GM20431 (cell line): ENCODE results near the gene BEND3.
"Not testable (repeated sequence)": the region's sequence is repeated elsewhere in the genome, so short reads cannot be mapped to it uniquely, and the experiment has no call there.

Experiments
- in situ Hi-C: fragments of 300-500 bp; cut with MseI, MboI; formaldehyde crosslinking; loops from one replicate; pipeline ENCODE4 v1.15.0; 2020; ENCODE audit warnings: low sequenced_read_pairs; ENCODE audit not compliant: unreplicated experiment

The BEND3 gene

DNA sequence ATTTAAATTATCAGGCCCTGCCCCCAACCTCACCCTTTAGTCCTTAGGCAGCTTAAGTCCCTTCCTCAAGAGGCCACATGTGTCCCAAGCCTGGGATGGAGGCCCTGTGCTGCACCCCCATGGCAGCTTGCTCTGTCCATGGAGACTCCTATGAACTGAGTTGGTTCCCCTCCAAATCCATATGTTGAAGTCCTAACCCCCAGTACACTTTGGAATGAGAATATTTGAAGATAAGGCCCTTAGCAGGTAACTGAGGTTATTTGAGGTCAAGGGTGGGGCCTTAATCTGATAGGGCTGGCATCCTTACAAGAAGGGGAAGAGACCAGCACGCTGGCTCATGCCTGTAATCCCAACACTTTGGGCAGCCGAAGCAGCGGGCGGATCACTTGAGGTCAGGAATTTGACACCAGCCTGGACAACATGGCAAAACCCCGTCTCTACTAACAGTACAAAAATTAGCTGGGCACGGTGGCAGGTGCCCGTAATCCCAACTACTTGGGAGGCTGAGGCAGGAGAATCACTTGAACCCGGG is 6.7 kb upstream of the BEND3 start:
- in situ Hi-C loops, result no loop called here

DNA sequence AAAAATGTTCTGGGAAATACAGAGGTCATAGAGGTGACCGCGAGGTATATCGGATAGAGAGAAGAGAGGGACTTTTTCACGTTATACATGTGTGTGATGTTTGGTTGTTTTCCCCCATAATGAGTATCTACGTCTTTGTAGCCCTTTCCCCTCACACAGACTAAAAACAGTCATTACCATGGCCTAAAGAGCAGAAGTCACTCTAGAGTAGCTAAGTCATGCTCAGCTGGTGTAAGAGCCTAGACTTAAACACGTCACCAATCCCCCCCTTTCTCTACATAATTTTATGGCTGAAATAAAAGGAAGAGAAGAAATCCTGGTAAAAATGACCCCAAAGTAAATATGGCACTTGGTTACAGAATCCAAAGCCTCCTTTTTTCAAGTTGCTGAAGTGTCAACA is 6.0 kb upstream of the BEND3 start:
- in situ Hi-C loops, result no loop called here

DNA sequence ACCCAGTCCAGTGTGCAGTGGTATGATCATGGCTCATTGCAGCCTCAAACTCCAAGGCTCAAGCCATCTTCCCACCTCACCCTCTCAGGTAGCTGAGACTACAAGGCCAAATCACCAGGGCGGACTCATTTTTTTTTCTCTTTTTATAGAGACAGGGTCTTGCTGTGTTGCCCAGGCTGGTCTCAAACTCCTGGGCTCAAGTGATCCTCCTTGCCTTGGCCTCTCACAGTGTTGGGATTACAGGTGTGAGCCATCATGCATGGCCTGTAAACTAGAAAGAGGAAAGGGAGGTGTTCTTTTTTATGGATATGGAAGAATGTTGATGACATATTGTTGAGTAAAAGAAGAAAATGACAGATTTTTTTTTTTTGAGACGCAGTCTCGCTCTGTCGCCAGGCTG is 5.1 kb upstream of the BEND3 start:
- in situ Hi-C loops, result no loop called here

DNA sequence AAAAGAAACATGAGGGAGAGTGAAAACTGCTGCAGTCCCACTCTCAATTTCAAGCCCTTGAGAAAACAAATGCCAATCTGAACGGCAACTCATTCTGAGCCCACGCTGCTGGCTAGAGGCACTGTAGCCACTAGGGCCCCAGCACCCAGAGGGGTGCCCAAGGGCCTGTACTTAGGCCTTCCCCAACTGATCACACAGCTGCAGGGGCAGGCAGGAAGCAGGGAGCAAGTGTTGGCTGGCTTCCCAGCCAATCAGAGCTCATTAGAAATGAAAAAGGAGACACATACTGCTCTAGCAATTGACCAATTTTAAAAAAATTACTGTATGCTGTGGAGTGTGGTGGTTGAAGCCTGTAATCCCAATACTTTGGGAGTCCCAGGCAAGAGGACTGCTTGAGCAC is 3.7 kb upstream of the BEND3 start:
- in situ Hi-C loops, result no loop called here

GRCh38 chr6:107118540-107118939 is 3.2 kb upstream of the BEND3 start:
- in situ Hi-C loops, result not testable (repeated sequence)

- in situ Hi-C loops, result no loop called here
Measured at GRCh38 chr6:107116931-107117330, 1.6 kb upstream of the BEND3 start.

GRCh38 chr6:107116328-107116892 is 1.1 kb upstream of the BEND3 start:
- in situ Hi-C loops, result no loop called here

- in situ Hi-C loops, result no loop called here
Measured at GRCh38 chr6:107115695-107116327, 496 bp upstream of the BEND3 start.

DNA sequence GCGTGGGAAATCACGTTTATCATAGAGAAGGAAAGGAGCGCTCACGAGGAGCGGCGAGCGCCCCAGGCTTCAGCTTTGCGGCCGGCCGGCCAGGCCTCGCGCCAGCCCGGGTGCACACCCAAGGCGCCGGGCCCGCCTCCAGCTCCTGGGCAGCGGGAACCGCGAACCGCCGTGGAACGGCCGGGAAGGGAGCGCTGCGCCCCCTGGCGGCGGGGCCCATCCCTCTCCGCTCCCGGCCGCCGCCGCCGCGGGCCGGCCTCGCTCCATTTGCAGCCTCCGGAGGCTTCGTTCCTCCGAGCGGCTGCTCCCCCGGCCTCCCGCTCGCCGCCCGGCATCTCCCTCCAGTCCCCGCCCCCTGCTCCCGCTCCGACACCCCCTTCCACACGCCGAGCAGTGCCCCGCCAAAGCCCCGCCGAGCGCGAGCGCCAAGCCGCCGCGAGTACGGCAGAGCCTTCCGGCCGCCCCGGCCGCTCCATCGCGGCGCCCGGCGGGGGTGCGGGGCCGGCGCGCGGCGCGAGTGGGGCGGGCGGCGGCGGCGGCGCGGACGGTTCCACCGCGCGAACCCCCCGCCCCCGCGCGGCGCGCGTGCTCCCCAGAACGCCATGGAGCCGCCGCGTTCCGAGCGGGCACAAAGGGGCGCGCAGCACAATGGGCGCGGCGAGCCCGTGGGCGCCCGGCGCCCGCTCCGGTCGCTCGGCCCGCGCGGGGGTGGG is 946 bp downstream of the BEND3 start:
- in situ Hi-C loops, result no loop called here

DNA sequence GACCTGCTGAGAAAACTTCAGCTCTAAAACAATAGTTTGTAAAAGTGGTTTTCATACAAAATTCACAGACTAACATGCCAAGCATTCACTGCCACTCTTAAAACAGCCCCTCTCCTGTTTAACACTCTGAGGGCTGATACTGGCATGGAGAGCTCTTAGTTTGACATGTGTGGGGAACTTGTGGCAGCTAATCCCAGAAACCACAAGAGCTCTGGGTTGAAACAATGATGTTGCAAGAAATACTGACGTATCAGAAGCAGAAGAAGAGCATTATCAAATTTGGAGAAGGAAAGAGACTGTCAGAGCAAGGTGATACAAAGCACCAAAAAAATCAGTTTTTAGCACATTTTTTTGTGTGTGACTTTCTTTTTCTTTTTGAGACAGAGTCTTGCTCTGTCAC is 5.1 kb downstream of the BEND3 start:
- in situ Hi-C loops, result no loop called here

DNA sequence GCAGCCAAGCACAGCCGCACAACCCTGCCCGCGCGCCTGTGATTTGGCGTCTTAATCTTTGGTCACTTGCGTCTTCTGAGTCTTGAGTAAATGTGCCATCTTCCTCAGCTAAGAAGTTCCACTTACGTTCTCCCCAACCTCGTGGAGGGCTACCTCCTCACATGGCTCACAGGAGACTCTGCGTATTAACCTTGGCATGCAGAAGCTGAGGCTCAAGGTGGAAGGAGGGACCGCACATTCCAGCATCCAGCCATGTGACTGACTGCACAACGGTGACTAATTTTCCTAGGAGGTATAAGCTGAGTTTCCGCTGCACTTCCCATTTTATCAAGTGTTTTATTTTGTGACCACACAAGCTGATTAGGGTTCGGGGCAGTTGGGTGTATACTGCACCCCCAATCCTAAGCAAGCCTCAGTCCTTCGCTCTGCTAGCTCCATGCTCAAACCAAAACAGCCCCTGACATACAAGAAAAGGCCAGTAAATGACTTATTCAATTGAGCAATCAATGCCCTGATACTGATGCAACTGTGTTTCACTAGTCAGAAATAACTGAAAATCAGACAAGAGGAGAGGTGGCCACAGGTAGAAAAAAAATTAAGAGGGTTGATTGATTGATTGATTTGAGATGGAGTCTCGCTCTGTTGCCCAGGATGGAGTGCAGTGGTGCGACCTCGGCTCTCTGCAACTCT is 7.0 kb downstream of the BEND3 start:
- in situ Hi-C loops, result no loop called here

DNA sequence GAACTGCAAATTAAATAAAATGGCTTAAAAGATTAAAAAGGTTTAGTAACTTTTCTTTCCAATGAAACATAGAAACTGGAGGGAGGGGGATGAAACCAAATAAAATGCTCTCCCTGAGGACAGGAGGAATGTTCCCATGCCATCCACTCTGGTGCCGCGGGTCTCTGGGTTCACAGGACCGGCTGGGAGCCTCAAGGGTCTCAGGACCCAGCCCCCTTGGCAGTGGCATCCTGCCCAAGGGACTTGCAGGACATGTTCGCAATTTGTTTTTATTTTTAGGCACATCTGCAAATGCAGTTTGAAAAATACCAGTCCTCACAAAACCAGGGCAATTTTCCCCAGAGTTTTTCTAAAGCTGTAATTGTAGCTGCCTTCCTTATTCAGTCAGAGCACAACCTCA is 7.5 kb downstream of the BEND3 start:
- in situ Hi-C loops, result no loop called here

DNA sequence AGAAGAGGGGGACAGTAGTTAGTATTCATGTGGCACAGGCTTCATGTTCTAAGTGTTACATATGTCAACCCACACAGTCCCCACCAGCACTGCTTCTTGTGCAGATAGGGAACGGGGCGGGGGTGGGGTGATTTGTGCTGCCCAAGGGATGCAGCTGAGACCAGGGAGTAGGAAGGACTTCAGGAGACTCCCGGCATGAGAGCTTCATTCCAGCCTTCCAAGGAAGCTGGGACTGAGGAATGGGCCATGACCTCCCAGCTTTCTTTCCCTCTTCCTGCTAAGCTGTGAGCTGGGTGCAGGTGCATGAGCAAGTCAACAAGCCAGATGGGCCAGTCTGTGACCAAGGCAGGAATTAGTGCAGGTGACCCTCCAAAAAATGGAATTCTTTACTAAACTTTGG is 9.2 kb downstream of the BEND3 start:
- in situ Hi-C loops, result no loop called here

- in situ Hi-C loops, result no loop called here
Measured at GRCh38 chr6:107105511-107106116, 9.7 kb downstream of the BEND3 start.

DNA sequence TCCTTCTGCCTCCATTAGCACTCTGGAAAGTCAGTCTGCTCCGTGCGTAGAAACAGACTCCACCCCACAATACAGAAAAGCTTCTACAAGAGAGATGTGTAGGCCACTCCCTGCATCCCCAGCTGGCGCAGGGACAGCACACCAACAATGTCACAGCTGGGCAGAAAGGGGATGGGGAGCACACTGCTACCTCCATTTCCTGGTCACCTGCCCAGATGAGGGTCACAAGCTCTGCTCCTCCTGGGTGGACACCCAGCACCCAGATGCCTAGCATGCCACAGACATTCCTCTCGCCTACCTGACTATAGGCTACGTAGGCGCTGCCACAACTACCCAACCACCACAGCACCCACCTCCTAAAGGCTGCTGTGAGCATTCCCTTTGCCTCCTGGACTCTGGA is 12.2 kb downstream of the BEND3 start:
- in situ Hi-C loops, result no loop called here

- in situ Hi-C loops, result no loop called here
Measured at GRCh38 chr6:107102414-107102805, 12.9 kb downstream of the BEND3 start.

GRCh38 chr6:107101686-107102413 is 13.5 kb downstream of the BEND3 start:
- in situ Hi-C loops, result no loop called here

DNA sequence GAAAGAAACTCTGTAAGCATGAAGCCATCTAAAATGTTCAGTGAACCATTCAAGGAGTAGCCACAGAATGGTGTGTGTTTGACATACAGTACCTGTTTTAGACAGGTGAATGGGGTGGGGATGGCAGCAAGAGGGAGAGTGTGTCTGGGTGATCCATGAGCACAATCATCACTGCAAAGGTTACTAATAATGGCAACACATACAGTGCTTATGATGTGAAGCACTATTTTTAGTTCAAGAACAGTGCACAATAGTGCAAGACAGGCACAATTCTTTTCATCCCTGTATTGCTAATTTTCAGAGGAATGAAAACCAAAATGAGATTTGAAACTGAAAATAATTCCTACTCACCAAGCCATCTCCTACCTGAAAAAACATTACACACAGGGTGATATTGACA is 14.1 kb downstream of the BEND3 start:
- in situ Hi-C loops, result no loop called here

GRCh38 chr6:107098436-107099307 is 16.6 kb downstream of the BEND3 start:
- in situ Hi-C loops, result no loop called here
